ENCODE measurements around the gene AR.

GRCh38 chrX:67524950-67525691 is 18.7 kb upstream of the AR start:
- no peak for TF ChIP-seq CTCF (IDR thresholded peaks at IDR 0.05)
- TF ChIP-seq SIN3A (IDR thresholded peaks at IDR 0.05; ENCODE audit: borderline replicate concordance, insufficient read depth, low read depth, low read length), result no peak

All from Panc1 (cell line).